Measurements from ENCODE around the gene ATAD1.

- no peak for TF ChIP-seq CTCF (IDR thresholded peaks at IDR 0.05)
- TF ChIP-seq POLR2A (IDR thresholded peaks at IDR 0.05), result no peak
- TF ChIP-seq EP300 (IDR thresholded peaks at IDR 0.05), result no peak
These were observed 35.3 kb downstream of the ATAD1 start for GRCh38 chr10:87782721-87783120.

Data from sigmoid colon (tissue), 4 donors.